GM13977 (cell line): ENCODE measurements around the gene LCORL.
A peak's percentile ranks its signal among the peaks of the same experiment; 100 is the strongest.

Experiments used
- DNase-seq: peaks from one replicate; pipeline ENCODE4 v3.0.0; 2012; ENCODE audit warnings: low spot score
- in situ Hi-C: fragments of 300-500 bp; cut with MboI; formaldehyde crosslinking; loops from one replicate; pipeline ENCODE4 v1.12.0; 2022; ENCODE audit warnings: low sequenced_read_pairs, low pct_unique_long_range_greater_than_20kb, mixed read lengths, inconsistent platforms; ENCODE audit not compliant: unreplicated experiment
- TF ChIP-seq, protein P1 (sequence below): IDR thresholded peaks from 2 replicates; pipeline ENCODE4 v1.5.1; 2012; ENCODE audit warnings: mild to moderate bottlenecking, control low read depth; ENCODE audit not compliant: insufficient read depth; ENCODE audit errors: extremely low read depth, missing control alignments

The LCORL gene

GRCh38 chr4:18021720-18022571, at the start of gene LCORL:
LCORL (minus strand) TSS chr4:18021755; CDS start chr4:18021751, 4 bp downstream.
- in situ Hi-C loops: loop anchor here (25.0 kb wide), 1 partner anchor 185 kb away; no protein-coding TSS in a partner anchor
- DNase-seq: peak; percentile 95
- TF ChIP-seq, protein P1, sequence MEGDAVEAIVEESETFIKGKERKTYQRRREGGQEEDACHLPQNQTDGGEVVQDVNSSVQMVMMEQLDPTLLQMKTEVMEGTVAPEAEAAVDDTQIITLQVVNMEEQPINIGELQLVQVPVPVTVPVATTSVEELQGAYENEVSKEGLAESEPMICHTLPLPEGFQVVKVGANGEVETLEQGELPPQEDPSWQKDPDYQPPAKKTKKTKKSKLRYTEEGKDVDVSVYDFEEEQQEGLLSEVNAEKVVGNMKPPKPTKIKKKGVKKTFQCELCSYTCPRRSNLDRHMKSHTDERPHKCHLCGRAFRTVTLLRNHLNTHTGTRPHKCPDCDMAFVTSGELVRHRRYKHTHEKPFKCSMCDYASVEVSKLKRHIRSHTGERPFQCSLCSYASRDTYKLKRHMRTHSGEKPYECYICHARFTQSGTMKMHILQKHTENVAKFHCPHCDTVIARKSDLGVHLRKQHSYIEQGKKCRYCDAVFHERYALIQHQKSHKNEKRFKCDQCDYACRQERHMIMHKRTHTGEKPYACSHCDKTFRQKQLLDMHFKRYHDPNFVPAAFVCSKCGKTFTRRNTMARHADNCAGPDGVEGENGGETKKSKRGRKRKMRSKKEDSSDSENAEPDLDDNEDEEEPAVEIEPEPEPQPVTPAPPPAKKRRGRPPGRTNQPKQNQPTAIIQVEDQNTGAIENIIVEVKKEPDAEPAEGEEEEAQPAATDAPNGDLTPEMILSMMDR: peak; percentile 46

DNA sequence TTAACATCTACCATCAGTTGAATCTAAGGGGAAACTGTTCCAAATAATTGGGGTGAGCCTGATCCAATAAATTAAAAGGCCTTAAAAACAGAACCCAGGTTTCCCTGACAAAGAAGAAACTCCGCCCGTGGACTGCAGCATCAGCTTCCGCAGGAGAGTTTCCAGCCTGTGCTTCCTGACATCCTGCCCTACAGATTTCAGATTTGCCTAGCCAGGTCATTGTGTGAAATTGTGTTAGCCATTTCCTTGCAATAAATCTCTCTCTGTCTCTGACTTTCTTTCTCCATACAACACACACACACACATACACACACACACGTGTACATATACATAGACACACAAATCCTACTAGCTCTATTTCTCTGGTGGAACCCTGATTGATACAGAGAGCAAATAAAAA, 48.3 kb upstream of the LCORL start:
- TF ChIP-seq, protein P1: no peak
- no peak for DNase-seq
- in situ Hi-C loops: no loop called here

- TF ChIP-seq, protein P1: no peak
- in situ Hi-C loops: no loop called here
- DNase-seq: no peak
Measured at GRCh38 chr4:18067031-18067430, 45.5 kb upstream of the LCORL start.

GRCh38 chr4:18063079-18063478, 41.5 kb upstream of the LCORL start:
- in situ Hi-C loops: no loop called here
- no peak for DNase-seq
- TF ChIP-seq, protein P1: no peak

DNA sequence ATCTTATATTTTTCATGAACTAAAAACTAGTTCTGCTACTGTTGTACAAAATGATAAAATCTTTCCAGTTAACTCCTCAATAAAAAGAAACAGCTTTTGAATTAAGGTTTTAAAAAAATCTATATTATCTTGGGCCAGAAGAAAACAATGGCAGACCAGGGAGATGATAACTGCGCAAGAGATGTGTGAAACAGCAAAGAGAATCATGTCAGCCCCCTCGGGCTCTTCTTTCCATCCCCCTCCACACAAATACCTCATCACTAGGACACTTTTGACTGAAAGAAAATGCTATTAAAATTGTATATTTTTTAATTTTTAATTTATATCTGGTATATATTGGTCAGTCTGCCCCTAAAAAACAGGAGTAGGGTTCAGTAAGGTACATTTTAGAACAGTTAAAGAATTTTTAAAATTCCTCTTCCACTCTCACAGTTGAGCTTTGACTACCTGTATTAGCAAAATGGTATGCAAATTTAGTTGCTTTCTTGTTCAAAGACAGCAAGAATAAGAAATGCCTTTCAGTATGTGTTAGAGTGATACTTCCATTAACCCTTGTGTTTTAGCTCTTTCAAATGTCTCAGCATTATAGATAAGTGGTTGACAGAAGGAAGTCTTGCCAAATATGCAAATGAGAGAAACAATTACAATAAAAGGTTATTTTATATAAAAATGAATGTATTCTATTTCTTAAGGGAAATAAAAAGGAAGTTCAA, 36.4 kb upstream of the LCORL start:
- in situ Hi-C loops: no loop called here
- TF ChIP-seq, protein P1: no peak
- peak; percentile 19 for DNase-seq

GRCh38 chr4:18056030-18056429, 34.5 kb upstream of the LCORL start:
- no peak for DNase-seq
- TF ChIP-seq, protein P1: no peak
- in situ Hi-C loops: no loop called here
